ENCODE data around the gene B4GALNT1.
"Not testable (repeated sequence)": the region's sequence is repeated elsewhere in the genome, so short reads cannot be mapped to it uniquely, and the experiment has no call there.

Gene B4GALNT1

GRCh38 chr12:57621497-57622292 lies 11.3 kb downstream of the B4GALNT1 start:
- Mint-ChIP-seq H3K4me1 (peaks cover 21% of the 10 kb centered on the region), H3K27me3 (ENCODE audit: low read depth) (peaks cover 100% of the 10 kb centered on the region), H3K27ac (no peak overlapping the region), H3K4me3 (peak overlapping the region; percentile 72 to 81 (median 74)), H3K36me3 (ENCODE audit: low read depth) (peaks cover 33% of the 10 kb centered on the region), H3K9me3 (no peaks in the 10 kb centered on the region)
- TF ChIP-seq CTCF (IDR thresholded peaks at IDR 0.05; ENCODE audit: unreplicated experiment in 3 of 3): peak; percentile 89 to 95 (median 92)

GRCh38 chr12:57620936-57621496 lies 12.0 kb downstream of the B4GALNT1 start:
- Mint-ChIP-seq H3K9me3 (no peaks in the 10 kb centered on the region), H3K4me3 (peak overlapping the region; percentile 72 to 81 (median 74)), H3K27ac (no peak overlapping the region), H3K36me3 (ENCODE audit: low read depth) (peaks cover 38% of the 10 kb centered on the region), H3K4me1 (peaks cover 20% of the 10 kb centered on the region), H3K27me3 (ENCODE audit: low read depth) (peaks cover 100% of the 10 kb centered on the region)
- no peak for TF ChIP-seq CTCF (IDR thresholded peaks at IDR 0.05; ENCODE audit: unreplicated experiment in 3 of 3)

GRCh38 chr12:57620245-57620935 lies 12.6 kb downstream of the B4GALNT1 start:
- Mint-ChIP-seq H3K9me3 (no peaks in the 10 kb centered on the region), H3K4me1 (peaks cover 20% of the 10 kb centered on the region), H3K36me3 (ENCODE audit: low read depth) (peaks cover 41% of the 10 kb centered on the region), H3K27ac (no peak overlapping the region), H3K4me3 (peak overlapping the region; percentile 68 to 81 (median 74)), H3K27me3 (ENCODE audit: low read depth) (peaks cover 100% of the 10 kb centered on the region)
- no peak for TF ChIP-seq CTCF (IDR thresholded peaks at IDR 0.05; ENCODE audit: unreplicated experiment in 3 of 3)

GRCh38 chr12:57619434-57620244 lies 13.4 kb downstream of the B4GALNT1 start:
- Mint-ChIP-seq H3K27ac (no peak overlapping the region), H3K4me1 (peaks cover 20% of the 10 kb centered on the region), H3K4me3 (peak overlapping the region; percentile 43 to 73 (median 63)), H3K9me3 (no peaks in the 10 kb centered on the region), H3K36me3 (ENCODE audit: low read depth) (peaks cover 48% of the 10 kb centered on the region), H3K27me3 (ENCODE audit: low read depth) (peaks cover 93% of the 10 kb centered on the region)
- TF ChIP-seq CTCF (IDR thresholded peaks at IDR 0.05; ENCODE audit: unreplicated experiment in 3 of 3): no peak

GRCh38 chr12:57618966-57619433 lies 14.0 kb downstream of the B4GALNT1 start:
- Mint-ChIP-seq H3K4me3 (peak overlapping the region; percentile 52 to 73 (median 63)), H3K27ac (no peak overlapping the region), H3K9me3 (no peaks in the 10 kb centered on the region), H3K4me1 (peaks cover 24% of the 10 kb centered on the region), H3K27me3 (ENCODE audit: low read depth) (peaks cover 87% of the 10 kb centered on the region), H3K36me3 (ENCODE audit: low read depth) (peaks cover 53% of the 10 kb centered on the region)
- TF ChIP-seq CTCF (IDR thresholded peaks at IDR 0.05; ENCODE audit: unreplicated experiment in 3 of 3): no peak

GRCh38 chr12:57618431-57618830 lies 14.6 kb downstream of the B4GALNT1 start:
- not testable (repeated sequence) for H3K9me3 Mint-ChIP-seq, H3K4me3 Mint-ChIP-seq, H3K27ac Mint-ChIP-seq
- Mint-ChIP-seq H3K4me1 (peaks cover 24% of the 10 kb centered on the region), H3K36me3 (ENCODE audit: low read depth) (peaks cover 55% of the 10 kb centered on the region), H3K27me3 (ENCODE audit: low read depth) (peaks cover 81% of the 10 kb centered on the region)
